ENCODE data around the gene MMAB. TPM values are rescaled to one million over a fixed set of nuclear protein-coding genes. Genes with fewer than 3 reads are reported as not detected.

MMAB gene
- total and polyA plus RNA-seq, 2 donors (not counting 1 experiment from before 2014, with no cell fraction given) = 36.8 to 56.1 TPM

GRCh38 chr12:109619002-109619604 is 45.8 kb upstream of the MMAB start:
- Histone ChIP-seq H3K4me2 (ENCODE audit: extremely low read depth, insufficient read depth, low read length) (no peak overlapping the region), H4K20me1 (ENCODE audit: control insufficient read depth, extremely low read depth, insufficient read depth, low read length) (no peaks in the 10 kb centered on the region), H2AFZ (ENCODE audit: low read length) (no peak overlapping the region), H3K27me3 (ENCODE audit: control insufficient read depth, insufficient read depth, low read length) (peaks cover 17% of the 10 kb centered on the region), H3K9ac (ENCODE audit: insufficient read depth, low read length) (no peak overlapping the region), H3K4me1 (ENCODE audit: control insufficient read depth, extremely low read depth, insufficient read depth, low read length) (no peaks in the 10 kb centered on the region), H3K79me2 (ENCODE audit: control insufficient read depth, insufficient read depth, low read length) (no peaks in the 10 kb centered on the region), H3K9me3 (ENCODE audit: control insufficient read depth, insufficient read depth, low read depth, low read length) (no peaks in the 10 kb centered on the region), H3K36me3 (ENCODE audit: control insufficient read depth, insufficient read depth, low read length) (no peaks in the 10 kb centered on the region), H3K27ac (ENCODE audit: insufficient read depth, low read length) (no peak overlapping the region), H3K4me3 (replicated peaks in 1 of 4; ENCODE audit: control extremely low read depth in 1 of 4, insufficient read depth in 1 of 4, low read depth in 3 of 4, low read length in 4 of 4) (no peak overlapping the region)
- no peak for TF ChIP-seq CTCF (conservative IDR thresholded peaks at IDR 0.05 in 1 of 2, IDR thresholded peaks at IDR 0.05 in 1 of 2; ENCODE audit: low read depth in 1 of 2, low read length in 2 of 2)
- no peak for TF ChIP-seq EZH2 (IDR thresholded peaks at IDR 0.05; ENCODE audit: low read length, missing control alignments)
- DNase-seq (ENCODE audit: low read depth in 2 of 2) = no peak

- Histone ChIP-seq H3K4me2 (ENCODE audit: extremely low read depth, insufficient read depth, low read length) (no peak overlapping the region), H3K27ac (ENCODE audit: insufficient read depth, low read length) (no peak overlapping the region), H2AFZ (ENCODE audit: low read length) (no peak overlapping the region), H3K4me3 (replicated peaks in 1 of 4; ENCODE audit: control extremely low read depth in 1 of 4, insufficient read depth in 1 of 4, low read depth in 3 of 4, low read length in 4 of 4) (no peak overlapping the region), H3K27me3 (ENCODE audit: control insufficient read depth, insufficient read depth, low read length) (peaks cover 21% of the 10 kb centered on the region), H3K9me3 (ENCODE audit: control insufficient read depth, insufficient read depth, low read depth, low read length) (no peaks in the 10 kb centered on the region), H4K20me1 (ENCODE audit: control insufficient read depth, extremely low read depth, insufficient read depth, low read length) (no peaks in the 10 kb centered on the region), H3K9ac (ENCODE audit: insufficient read depth, low read length) (no peak overlapping the region), H3K4me1 (ENCODE audit: control insufficient read depth, extremely low read depth, insufficient read depth, low read length) (no peaks in the 10 kb centered on the region), H3K79me2 (ENCODE audit: control insufficient read depth, insufficient read depth, low read length) (no peaks in the 10 kb centered on the region), H3K36me3 (ENCODE audit: control insufficient read depth, insufficient read depth, low read length) (no peaks in the 10 kb centered on the region)
- no peak for DNase-seq (ENCODE audit: low read depth in 2 of 2)
- TF ChIP-seq EZH2 (IDR thresholded peaks at IDR 0.05; ENCODE audit: low read length, missing control alignments) = no peak
- TF ChIP-seq CTCF (conservative IDR thresholded peaks at IDR 0.05 in 1 of 2, IDR thresholded peaks at IDR 0.05 in 1 of 2; ENCODE audit: low read depth in 1 of 2, low read length in 2 of 2) = no peak
These were observed 44.8 kb upstream of the MMAB start for GRCh38 chr12:109618082-109618481.

GRCh38 chr12:109617491-109617890 is 44.2 kb upstream of the MMAB start:
- H3K27ac ChIP-seq (ENCODE audit: insufficient read depth, low read length) = no peak overlapping the region
- H3K4me2 ChIP-seq (ENCODE audit: extremely low read depth, insufficient read depth, low read length) = no peak overlapping the region
- H2AFZ ChIP-seq (ENCODE audit: low read length) = no peak overlapping the region
- TF ChIP-seq CTCF (conservative IDR thresholded peaks at IDR 0.05 in 1 of 2, IDR thresholded peaks at IDR 0.05 in 1 of 2; ENCODE audit: low read depth in 1 of 2, low read length in 2 of 2) (no peak), EZH2 (IDR thresholded peaks at IDR 0.05; ENCODE audit: low read length, missing control alignments) (no peak)
- H4K20me1 ChIP-seq (ENCODE audit: control insufficient read depth, extremely low read depth, insufficient read depth, low read length) = no peaks in the 10 kb centered on the region
- peaks cover 22% of the 10 kb centered on the region for H3K27me3 ChIP-seq (ENCODE audit: control insufficient read depth, insufficient read depth, low read length)
- H3K4me1 ChIP-seq (ENCODE audit: control insufficient read depth, extremely low read depth, insufficient read depth, low read length) = no peaks in the 10 kb centered on the region
- H3K36me3 ChIP-seq (ENCODE audit: control insufficient read depth, insufficient read depth, low read length) = no peaks in the 10 kb centered on the region
- H3K9me3 ChIP-seq (ENCODE audit: control insufficient read depth, insufficient read depth, low read depth, low read length) = no peaks in the 10 kb centered on the region
- no peak overlapping the region for H3K4me3 ChIP-seq (replicated peaks in 1 of 4; ENCODE audit: control extremely low read depth in 1 of 4, insufficient read depth in 1 of 4, low read depth in 3 of 4, low read length in 4 of 4)
- H3K9ac ChIP-seq (ENCODE audit: insufficient read depth, low read length) = no peak overlapping the region
- no peak for DNase-seq (ENCODE audit: low read depth in 2 of 2)
- no peaks in the 10 kb centered on the region for H3K79me2 ChIP-seq (ENCODE audit: control insufficient read depth, insufficient read depth, low read length)

Measured in fibroblast of lung (primary cell).